ENCODE results near the gene MYO1D.

DNA sequence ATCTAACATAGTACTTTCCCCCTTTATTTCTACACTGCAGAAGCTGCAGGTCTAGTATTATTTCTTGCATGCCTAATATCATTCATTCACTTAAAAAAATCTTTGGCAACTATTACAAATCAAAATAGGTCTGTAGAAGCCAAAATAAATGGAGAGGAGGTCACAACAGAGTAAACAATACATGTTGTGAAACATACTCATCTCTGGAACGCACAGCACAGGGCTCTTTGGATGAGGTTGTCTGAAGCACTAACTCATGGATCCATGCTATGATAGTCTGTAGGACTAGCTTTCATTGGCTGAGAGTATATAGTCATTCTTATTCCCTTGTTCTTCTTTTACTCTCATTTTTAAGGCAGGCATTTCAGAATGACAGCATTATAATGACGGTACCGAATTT is 21.3 kb downstream of the MYO1D start:
- TF ChIP-seq POLR2A (IDR thresholded peaks at IDR 0.05): no peak
- TF ChIP-seq, protein P1, sequence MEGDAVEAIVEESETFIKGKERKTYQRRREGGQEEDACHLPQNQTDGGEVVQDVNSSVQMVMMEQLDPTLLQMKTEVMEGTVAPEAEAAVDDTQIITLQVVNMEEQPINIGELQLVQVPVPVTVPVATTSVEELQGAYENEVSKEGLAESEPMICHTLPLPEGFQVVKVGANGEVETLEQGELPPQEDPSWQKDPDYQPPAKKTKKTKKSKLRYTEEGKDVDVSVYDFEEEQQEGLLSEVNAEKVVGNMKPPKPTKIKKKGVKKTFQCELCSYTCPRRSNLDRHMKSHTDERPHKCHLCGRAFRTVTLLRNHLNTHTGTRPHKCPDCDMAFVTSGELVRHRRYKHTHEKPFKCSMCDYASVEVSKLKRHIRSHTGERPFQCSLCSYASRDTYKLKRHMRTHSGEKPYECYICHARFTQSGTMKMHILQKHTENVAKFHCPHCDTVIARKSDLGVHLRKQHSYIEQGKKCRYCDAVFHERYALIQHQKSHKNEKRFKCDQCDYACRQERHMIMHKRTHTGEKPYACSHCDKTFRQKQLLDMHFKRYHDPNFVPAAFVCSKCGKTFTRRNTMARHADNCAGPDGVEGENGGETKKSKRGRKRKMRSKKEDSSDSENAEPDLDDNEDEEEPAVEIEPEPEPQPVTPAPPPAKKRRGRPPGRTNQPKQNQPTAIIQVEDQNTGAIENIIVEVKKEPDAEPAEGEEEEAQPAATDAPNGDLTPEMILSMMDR (IDR thresholded peaks at IDR 0.05): no peak
